ENCODE results near the gene C1QTNF5.

GRCh38 chr11:119344291-119345010, 3.8 kb upstream of the C1QTNF5 start:
- TF ChIP-seq RAD21 (IDR thresholded peaks at IDR 0.05 in 1 of 2, conservative IDR thresholded peaks at IDR 0.05 in 1 of 2; ENCODE audit: low read depth in 2 of 2, low read length in 2 of 2): no peak
- no peak for TF ChIP-seq CTCF (IDR thresholded peaks at IDR 0.05; ENCODE audit: control extremely low read depth in 1 of 3, insufficient read depth in 1 of 3, low read depth in 1 of 3, low read length in 3 of 3)
- no peak for TF ChIP-seq ZNF274 (IDR thresholded peaks at IDR 0.05; ENCODE audit: borderline replicate concordance, extremely low read depth, low read length)

All from H1 (cell line).